Vagina (tissue), 2 donors: ENCODE data around the gene SFXN1. TPM values are rescaled to one million over a fixed set of nuclear protein-coding genes. Genes with fewer than 3 reads are reported as not detected.

ENCODE experiments used
- DNase-seq, 2 donors: peaks; one replicate each; pipeline ENCODE4 v3.0.0-alpha.2; 2017; ENCODE audit errors: extremely low spot score in 2 of 2
- H3K27ac ChIP-seq: fragments of 200-600 bp; sonication (generic); one replicate; pipeline ENCODE4 v1.5.1; 2019
- H3K27me3 ChIP-seq: fragments of 200-600 bp; sonication (generic); one replicate; pipeline ENCODE4 v1.5.1; 2019
- H3K36me3 ChIP-seq, 2 donors: fragments of 200-600 bp; sonication (generic); one replicate each; pipeline ENCODE4 v1.5.1; 2017 to 2019
- H3K4me1 ChIP-seq: fragments of 200-600 bp; sonication (generic); one replicate; pipeline ENCODE4 v1.5.1; 2019
- H3K4me3 ChIP-seq, 2 donors: fragments of 200-600 bp; sonication (generic); 1 replicate in 1 of 2; 2 replicates in 1 of 2; pipeline ENCODE4 v1.5.1; 2016 to 2019
- H3K9me3 ChIP-seq: fragments of 200-600 bp; sonication (generic); one replicate; pipeline ENCODE4 v1.5.1; 2019
- POLR2A ChIP-seq, 2 donors: fragments of 450-650 bp; IDR thresholded peaks; one replicate each; pipeline ENCODE4 v1.6.1; 2017; ENCODE audit warnings: antibody characterized with exemption in 2 of 2, mild to moderate bottlenecking in 2 of 2, moderate library complexity in 2 of 2
- POLR2AphosphoS5 ChIP-seq, 2 donors: sonication (generic); formaldehyde crosslinking; IDR thresholded peaks; one replicate each; pipeline ENCODE4 v1.9.0; 2017; ENCODE audit warnings: antibody characterized with exemption in 2 of 2, mild to moderate bottlenecking in 2 of 2, low read depth in 1 of 2; ENCODE audit not compliant: insufficient read depth in 1 of 2
- intact Hi-C: fragments of 100-400 bp; cut with DNase I; formaldehyde crosslinking; loops from one replicate; pipeline ENCODE4 v1.15.1; 2023
- total RNA-seq: library from RNA; depleted of rRNA; stranded (reverse); fragments of >200 nt; gene quantifications from one replicate; pipeline ENCODE4 v1.2.3, GENCODE V29; 2016
- TF ChIP-seq, protein P1 (sequence below), 3 experiments: fragments of 450-650 bp in 2 of 3; fragments of 200-600 bp in 1 of 3; sonication (generic) in 1 of 3; IDR thresholded peaks; one replicate each; pipeline ENCODE4 v1.5.1; 2017 to 2019; ENCODE audit warnings: antibody characterized with exemption in 3 of 3, mild to moderate bottlenecking in 2 of 3, moderate library complexity in 2 of 3

Gene SFXN1
- total RNA-seq, 1 donor from 2014 or later = 88.6 TPM

DNA sequence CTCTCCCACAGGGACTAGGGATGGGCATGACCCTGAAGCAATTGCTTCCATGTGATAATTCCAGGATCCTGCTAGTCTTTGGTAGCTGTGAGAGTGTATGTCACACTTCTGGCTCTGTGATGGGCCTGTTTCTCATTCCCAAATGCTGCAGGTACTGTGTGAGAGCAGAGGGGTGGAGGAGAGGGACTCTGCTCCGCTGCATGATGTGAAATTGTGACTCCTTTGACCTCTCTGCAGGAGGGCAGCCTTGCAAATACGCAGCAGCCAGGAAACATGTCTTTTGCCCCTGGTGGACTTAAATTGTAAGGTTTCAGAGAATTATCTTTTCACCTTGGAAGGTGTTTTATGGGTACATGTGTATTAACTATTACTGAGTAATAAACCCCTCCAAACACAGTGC, 61.6 kb downstream of the SFXN1 start:
- Histone ChIP-seq H3K36me3 (no peaks in the 10 kb centered on the region), H3K4me3 (no peak overlapping the region), H3K27me3 (no peaks in the 10 kb centered on the region), H3K27ac (no peak overlapping the region), H3K4me1 (no peaks in the 10 kb centered on the region), H3K9me3 (no peaks in the 10 kb centered on the region)
- no peak for DNase-seq
- intact Hi-C loops = no loop called here
- TF ChIP-seq, protein P1, sequence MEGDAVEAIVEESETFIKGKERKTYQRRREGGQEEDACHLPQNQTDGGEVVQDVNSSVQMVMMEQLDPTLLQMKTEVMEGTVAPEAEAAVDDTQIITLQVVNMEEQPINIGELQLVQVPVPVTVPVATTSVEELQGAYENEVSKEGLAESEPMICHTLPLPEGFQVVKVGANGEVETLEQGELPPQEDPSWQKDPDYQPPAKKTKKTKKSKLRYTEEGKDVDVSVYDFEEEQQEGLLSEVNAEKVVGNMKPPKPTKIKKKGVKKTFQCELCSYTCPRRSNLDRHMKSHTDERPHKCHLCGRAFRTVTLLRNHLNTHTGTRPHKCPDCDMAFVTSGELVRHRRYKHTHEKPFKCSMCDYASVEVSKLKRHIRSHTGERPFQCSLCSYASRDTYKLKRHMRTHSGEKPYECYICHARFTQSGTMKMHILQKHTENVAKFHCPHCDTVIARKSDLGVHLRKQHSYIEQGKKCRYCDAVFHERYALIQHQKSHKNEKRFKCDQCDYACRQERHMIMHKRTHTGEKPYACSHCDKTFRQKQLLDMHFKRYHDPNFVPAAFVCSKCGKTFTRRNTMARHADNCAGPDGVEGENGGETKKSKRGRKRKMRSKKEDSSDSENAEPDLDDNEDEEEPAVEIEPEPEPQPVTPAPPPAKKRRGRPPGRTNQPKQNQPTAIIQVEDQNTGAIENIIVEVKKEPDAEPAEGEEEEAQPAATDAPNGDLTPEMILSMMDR (IDR thresholded peaks at IDR 0.05) = no peak
- TF ChIP-seq POLR2AphosphoS5 (IDR thresholded peaks at IDR 0.05; ENCODE audit: insufficient read depth in 1 of 2, low read depth in 1 of 2) (no peak), POLR2A (IDR thresholded peaks at IDR 0.05) (no peak)

DNA sequence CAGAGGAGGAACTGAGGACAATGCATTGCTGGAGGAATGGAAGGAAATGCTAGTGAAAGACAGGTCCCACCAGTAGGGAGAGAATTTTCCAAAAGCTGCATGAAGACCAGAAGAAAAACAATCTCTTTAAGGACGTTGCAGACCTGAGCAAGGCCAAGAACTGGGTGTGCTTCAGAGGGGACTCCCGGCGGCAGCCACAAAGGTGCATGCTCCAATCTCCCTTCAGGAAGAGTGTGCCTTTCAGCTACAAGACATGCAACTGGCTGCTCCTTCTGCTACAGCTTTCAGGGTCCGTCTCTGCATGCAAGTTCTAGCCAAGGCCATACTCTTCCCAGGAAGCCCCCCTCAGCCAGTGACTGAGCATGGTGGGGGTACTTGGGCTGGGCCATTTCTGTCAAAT, 62.9 kb downstream of the SFXN1 start:
- H3K36me3 ChIP-seq = no peaks in the 10 kb centered on the region
- no peaks in the 10 kb centered on the region for H3K27me3 ChIP-seq
- intact Hi-C loops = no loop called here
- no peak for DNase-seq
- no peaks in the 10 kb centered on the region for H3K4me1 ChIP-seq
- H3K9me3 ChIP-seq = no peaks in the 10 kb centered on the region
- H3K4me3 ChIP-seq = no peak overlapping the region
- TF ChIP-seq, protein P1 (IDR thresholded peaks at IDR 0.05) = no peak
- TF ChIP-seq POLR2A (IDR thresholded peaks at IDR 0.05) (no peak), POLR2AphosphoS5 (IDR thresholded peaks at IDR 0.05; ENCODE audit: insufficient read depth in 1 of 2, low read depth in 1 of 2) (no peak)
- no peak overlapping the region for H3K27ac ChIP-seq

DNA sequence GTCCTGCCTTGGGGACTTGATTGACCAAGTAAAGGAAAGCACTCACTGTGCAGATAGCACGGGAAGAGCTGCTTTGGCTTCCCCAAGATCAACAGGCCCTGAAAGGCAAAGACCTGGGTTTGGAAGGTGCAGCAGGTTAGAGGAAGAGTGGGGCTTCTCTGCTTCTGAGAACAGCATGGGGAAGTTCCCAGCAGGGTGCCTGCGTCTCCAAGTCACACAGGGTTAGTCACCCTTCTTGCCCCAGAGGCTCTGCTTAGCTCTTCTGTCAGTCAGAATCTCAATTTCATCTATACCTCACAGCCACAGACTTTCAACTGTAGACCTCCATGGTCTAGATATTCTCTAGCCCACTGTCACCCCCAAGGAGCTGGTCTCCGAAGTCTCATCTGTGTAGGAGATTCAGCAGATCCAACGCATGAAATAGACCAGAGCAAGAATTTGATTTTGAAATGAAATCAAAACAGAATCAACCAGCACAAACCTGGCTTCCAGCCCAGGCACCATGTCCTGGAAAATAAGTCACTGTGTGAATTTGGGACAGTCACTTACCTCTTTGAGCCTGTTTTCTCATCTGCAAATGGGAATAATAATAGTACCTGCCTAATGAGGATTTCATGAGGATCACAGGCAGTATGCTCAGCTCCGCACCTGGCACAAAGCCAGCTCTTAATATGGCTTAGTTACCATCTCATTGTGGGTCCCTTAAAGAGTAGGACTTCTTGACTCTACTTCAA, 64.0 kb downstream of the SFXN1 start:
- DNase-seq = no peak
- H3K27me3 ChIP-seq = no peaks in the 10 kb centered on the region
- H3K4me1 ChIP-seq = no peaks in the 10 kb centered on the region
- no peak overlapping the region for H3K27ac ChIP-seq
- H3K36me3 ChIP-seq = no peaks in the 10 kb centered on the region
- H3K4me3 ChIP-seq = no peak overlapping the region
- intact Hi-C loops = no loop called here
- H3K9me3 ChIP-seq = no peaks in the 10 kb centered on the region
- TF ChIP-seq POLR2A (IDR thresholded peaks at IDR 0.05) = no peak
- no peak for TF ChIP-seq POLR2AphosphoS5 (IDR thresholded peaks at IDR 0.05; ENCODE audit: insufficient read depth in 1 of 2, low read depth in 1 of 2)

DNA sequence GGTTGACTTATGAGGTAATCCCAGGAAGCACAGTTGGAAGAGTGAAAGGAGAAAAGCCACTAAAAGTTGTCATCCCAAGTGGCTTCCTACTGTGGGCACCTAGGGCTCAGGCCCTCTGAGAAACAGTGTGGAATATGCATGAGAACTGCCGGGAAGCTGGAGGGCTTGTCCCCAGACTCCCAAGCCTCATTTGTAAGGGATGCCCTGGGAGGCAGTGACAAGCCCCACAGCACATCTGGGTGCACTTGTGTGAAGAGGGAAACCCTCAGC, 64.5 kb downstream of the SFXN1 start:
- Histone ChIP-seq H3K36me3 (no peaks in the 10 kb centered on the region), H3K9me3 (no peaks in the 10 kb centered on the region), H3K27ac (no peak overlapping the region), H3K4me1 (no peaks in the 10 kb centered on the region), H3K4me3 (no peak overlapping the region), H3K27me3 (no peaks in the 10 kb centered on the region)
- no peak for DNase-seq
- intact Hi-C loops = no loop called here
- TF ChIP-seq, protein P1 (IDR thresholded peaks at IDR 0.05) = no peak
- TF ChIP-seq POLR2A (IDR thresholded peaks at IDR 0.05) (no peak), POLR2AphosphoS5 (IDR thresholded peaks at IDR 0.05; ENCODE audit: insufficient read depth in 1 of 2, low read depth in 1 of 2) (no peak)

DNA sequence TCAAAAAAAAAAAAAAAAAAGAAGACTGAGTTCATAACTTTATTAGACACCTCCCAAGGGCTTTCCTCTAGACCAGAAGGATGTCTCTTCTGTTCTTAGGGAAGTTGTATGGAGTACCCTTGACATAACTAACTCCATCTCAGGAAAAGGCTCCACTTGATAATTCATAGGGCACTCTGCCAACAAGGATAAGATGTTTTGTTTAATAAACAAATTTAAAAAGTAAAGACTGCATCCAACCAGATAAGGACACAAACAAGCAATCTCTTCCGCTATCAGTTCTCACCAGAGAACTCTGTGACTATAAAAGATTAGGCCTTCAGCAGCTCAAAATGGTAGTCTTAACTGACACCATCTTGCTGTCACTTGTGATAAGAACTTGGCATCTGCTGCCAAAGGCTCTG, 65.8 kb downstream of the SFXN1 start:
- TF ChIP-seq, protein P1 (IDR thresholded peaks at IDR 0.05) = no peak
- TF ChIP-seq POLR2A (IDR thresholded peaks at IDR 0.05) (no peak), POLR2AphosphoS5 (IDR thresholded peaks at IDR 0.05; ENCODE audit: insufficient read depth in 1 of 2, low read depth in 1 of 2) (no peak)
- no peaks in the 10 kb centered on the region for H3K4me1 ChIP-seq
- intact Hi-C loops = no loop called here

More for the DNA sequence above, 65.8 kb downstream of the SFXN1 start:
- H3K36me3 ChIP-seq = no peaks in the 10 kb centered on the region
- H3K27ac ChIP-seq = no peak overlapping the region
- no peak overlapping the region for H3K4me3 ChIP-seq
- DNase-seq = no peak
- H3K27me3 ChIP-seq = no peaks in the 10 kb centered on the region
- no peaks in the 10 kb centered on the region for H3K9me3 ChIP-seq
